ENCODE measurements around the gene JUND. TPM values are rescaled to one million over a fixed set of nuclear protein-coding genes. Genes with fewer than 3 reads are reported as not detected.

JUND gene
- total and polyA plus RNA-seq, 5 donors from 2014 or later, result 30.7 to 1,564 (median 71.7) TPM

DNA sequence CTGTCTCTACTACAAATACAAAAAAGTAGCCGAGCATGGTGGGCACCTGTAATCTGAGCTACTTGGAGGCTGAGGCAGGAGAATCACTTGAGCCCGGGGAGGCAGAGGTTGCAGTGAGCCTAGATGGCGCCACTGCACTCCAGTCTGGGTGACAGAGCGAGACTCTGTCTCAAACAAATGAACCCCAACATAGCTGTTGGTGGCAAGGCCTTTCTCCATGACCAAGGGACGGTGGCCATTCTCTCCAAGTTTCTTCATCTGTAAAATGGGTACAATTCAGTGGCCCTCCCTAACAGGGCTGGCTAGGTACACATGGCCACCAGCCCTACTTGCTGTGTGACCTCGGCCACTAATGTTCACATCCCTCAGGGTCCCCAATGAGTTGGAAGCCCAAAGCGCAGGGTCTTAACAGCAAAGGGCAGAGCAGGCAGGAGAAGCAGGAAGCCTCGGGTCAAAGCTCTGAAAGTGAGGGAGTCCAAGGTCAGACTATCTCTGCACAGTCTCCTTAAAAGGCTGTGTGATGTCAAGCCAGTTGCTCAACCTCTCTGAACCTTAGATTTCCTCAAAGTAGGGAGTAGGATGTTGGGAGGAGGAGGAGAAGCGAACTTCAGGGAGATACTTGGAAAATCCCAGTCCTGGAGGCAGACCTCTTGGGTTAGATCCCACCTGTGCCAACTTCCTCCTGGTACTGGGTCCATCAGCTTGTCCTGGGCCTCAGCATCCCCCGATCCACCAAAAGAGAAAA, 2.7 kb downstream of the JUND start:
- H3K27me3 ChIP-seq (ENCODE audit: control insufficient read depth, insufficient read depth, low read length), result no peaks in the 10 kb centered on the region
- peak overlapping the region; percentile 98 for H3K4me3 ChIP-seq (ENCODE audit: low read depth, low read length)
- H3K36me3 ChIP-seq (ENCODE audit: control insufficient read depth, insufficient read depth, low read length), result peaks cover 21% of the 10 kb centered on the region
- H3K4me1 ChIP-seq (ENCODE audit: control insufficient read depth, insufficient read depth, low read length, poor library complexity, severe bottlenecking), result peaks cover 55% of the 10 kb centered on the region
- H3K27ac ChIP-seq (ENCODE audit: insufficient read depth, low read length, poor library complexity, severe bottlenecking), result peak overlapping the region; percentile 98
- Mint-ChIP-seq H3K36me3 (peaks cover 13% of the 10 kb centered on the region), H3K9me3 (peaks cover 0 to 17% (median 0%) of the 10 kb centered on the region in 7 donors), H3K4me3 (peak overlapping the region; percentile 98 to 99 (median 99)), H3K27me3 (peaks cover 40% of the 10 kb centered on the region), H3K4me1 (peaks cover 6 to 62% (median 32%) of the 10 kb centered on the region in 4 donors), H3K27ac (peak overlapping the region; percentile 97 to 100 (median 99))
- no peaks in the 10 kb centered on the region for H3K9me3 ChIP-seq (ENCODE audit: control insufficient read depth in 2 of 2, low read length in 2 of 2)
- ATAC-seq (ENCODE audit: low read depth in 2 of 2) (no peak), DNase-seq (peak; percentile 44 to 72 (median 60))

DNA sequence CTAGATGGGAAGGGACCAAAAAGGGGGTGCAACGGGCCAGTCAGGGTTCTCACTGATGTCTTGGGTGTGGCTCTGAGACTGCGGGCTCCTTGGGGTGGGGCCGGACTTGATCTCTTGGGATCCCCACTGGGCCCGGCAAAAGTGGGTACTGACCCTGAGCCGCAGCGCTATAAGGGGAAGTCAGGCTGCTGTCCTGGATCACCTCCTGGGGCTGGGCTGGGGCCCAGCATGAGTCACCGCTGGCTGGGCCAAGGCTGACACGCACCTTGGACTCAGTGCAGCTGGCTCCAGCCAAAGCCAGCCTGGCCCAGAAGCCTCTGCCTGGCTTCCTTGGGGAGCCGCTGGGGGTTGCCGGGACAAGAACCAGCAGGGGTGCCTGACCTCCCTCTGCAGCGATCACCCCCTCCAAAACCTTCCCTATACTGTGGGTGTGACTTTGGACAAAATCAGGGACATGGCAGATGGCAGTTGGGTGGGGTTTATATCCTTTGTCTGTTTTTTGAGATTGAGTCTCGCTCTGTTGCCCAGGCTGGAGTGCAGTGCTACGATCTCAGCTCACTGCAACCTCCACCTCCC, 6.6 kb downstream of the JUND start:
- peak overlapping the region; percentile 19 for H3K4me3 ChIP-seq (ENCODE audit: low read depth, low read length)
- H3K27me3 ChIP-seq (ENCODE audit: control insufficient read depth, insufficient read depth, low read length), result no peaks in the 10 kb centered on the region
- H3K4me1 ChIP-seq (ENCODE audit: control insufficient read depth, insufficient read depth, low read length, poor library complexity, severe bottlenecking), result peaks cover 38% of the 10 kb centered on the region
- ATAC-seq (ENCODE audit: low read depth in 2 of 2) (no peak), DNase-seq (peak in 1 of 3 donors; percentile 62)
- Mint-ChIP-seq H3K27ac (peak overlapping the region in 2 of 3 donors; percentile 78 to 99), H3K27me3 (peaks cover 57% of the 10 kb centered on the region), H3K4me1 (peaks cover 6 to 60% (median 28%) of the 10 kb centered on the region in 4 donors), H3K4me3 (peak overlapping the region; percentile 57 to 98 (median 68)), H3K9me3 (peaks cover 0 to 23% (median 0%) of the 10 kb centered on the region in 7 donors), H3K36me3 (peaks cover 13% of the 10 kb centered on the region)
- peaks cover 21% of the 10 kb centered on the region for H3K36me3 ChIP-seq (ENCODE audit: control insufficient read depth, insufficient read depth, low read length)
- no peak overlapping the region for H3K27ac ChIP-seq (ENCODE audit: insufficient read depth, low read length, poor library complexity, severe bottlenecking)
- no peaks in the 10 kb centered on the region for H3K9me3 ChIP-seq (ENCODE audit: control insufficient read depth in 2 of 2, low read length in 2 of 2)

DNA sequence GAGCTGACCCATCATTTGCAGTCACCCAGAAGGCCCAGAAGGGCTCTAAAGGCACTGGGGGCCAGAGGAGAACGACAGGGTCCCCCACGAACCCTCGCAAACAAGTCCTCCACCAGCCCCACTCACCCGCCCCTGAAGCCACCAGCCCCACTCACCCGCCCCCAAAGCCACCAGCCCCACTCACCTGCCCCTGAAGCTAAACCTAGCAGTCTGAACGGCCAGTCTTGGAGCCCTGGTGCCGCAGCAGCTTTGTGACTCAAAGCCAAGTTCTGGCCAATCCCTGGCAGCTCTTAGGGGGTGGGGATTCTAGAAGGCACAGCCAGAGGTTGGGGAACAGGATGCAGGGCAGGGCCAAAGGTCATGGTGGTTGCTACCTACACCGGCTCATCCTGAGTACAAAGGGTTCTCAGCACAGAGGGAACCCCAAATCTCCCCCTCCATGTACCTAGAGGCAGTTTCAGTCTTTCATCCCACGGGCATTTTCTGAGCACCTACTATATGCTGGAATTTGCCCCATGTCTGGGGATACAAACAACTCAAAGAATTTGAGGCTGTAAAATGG, 7.1 kb downstream of the JUND start, which contains the start of gene IQCN:
IQCN (minus strand) TSS at position 234 of the 562 bp plus-strand sequence. CDS start 4,974 bp downstream, outside the sequence.
- Mint-ChIP-seq H3K27ac (peak within 1 kb of the TSS in 2 of 3 donors; percentile 78 to 99), H3K9me3 (peaks cover 0 to 22% (median 0%) of the 10 kb centered on the region in 7 donors), H3K4me3 (peak within 1 kb of the TSS; percentile 59 to 98 (median 68)), H3K27me3 (peaks cover 51% of the 10 kb centered on the region), H3K36me3 (peaks cover 11% of the 10 kb centered on the region), H3K4me1 (peaks cover 2 to 57% (median 25%) of the 10 kb centered on the region in 4 donors)
- Histone ChIP-seq H3K27ac (ENCODE audit: insufficient read depth, low read length, poor library complexity, severe bottlenecking) (no peak within 1 kb of the TSS), H3K36me3 (ENCODE audit: control insufficient read depth, insufficient read depth, low read length) (peaks cover 21% of the 10 kb centered on the region), H3K4me3 (ENCODE audit: low read depth, low read length) (peak within 1 kb of the TSS; percentile 19), H3K27me3 (ENCODE audit: control insufficient read depth, insufficient read depth, low read length) (no peaks in the 10 kb centered on the region), H3K4me1 (ENCODE audit: control insufficient read depth, insufficient read depth, low read length, poor library complexity, severe bottlenecking) (peaks cover 35% of the 10 kb centered on the region), H3K9me3 (ENCODE audit: control insufficient read depth in 2 of 2, low read length in 2 of 2) (no peaks in the 10 kb centered on the region)
- peak in 1 of 2 donors; percentile 30 for ATAC-seq (ENCODE audit: low read depth in 2 of 2)
- peak; percentile 37 to 69 (median 54) for DNase-seq

DNA sequence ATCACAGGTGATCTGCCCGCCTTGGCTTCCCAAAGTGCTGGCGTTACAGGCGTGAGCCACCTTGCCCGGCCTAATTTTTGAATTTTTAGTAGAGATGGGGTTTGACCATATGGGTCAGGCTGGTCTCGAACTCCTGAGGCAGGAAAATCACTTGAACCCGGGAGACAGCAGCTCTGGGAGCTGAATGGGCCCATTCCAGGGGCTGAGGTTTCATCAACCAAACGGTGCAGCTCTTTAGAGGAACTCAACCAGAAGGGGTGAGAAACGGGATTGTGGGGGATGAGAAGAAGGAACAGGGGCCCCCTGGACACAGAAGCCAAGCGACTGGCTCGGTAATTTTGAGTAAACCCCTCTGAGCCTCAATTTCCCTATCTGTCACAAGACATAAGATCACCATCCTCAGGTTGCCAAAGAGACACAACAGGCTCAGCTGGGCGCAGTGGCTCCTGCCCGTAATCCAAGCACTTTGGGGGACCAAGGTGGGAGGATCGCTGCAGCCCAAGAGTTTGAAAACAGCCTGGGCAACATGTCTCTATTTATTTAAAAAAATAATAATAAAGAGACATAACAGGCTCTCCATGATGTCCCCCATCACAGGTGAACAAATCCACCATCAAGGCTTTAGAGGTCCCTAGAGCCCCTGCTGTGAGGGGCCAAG, 7.7 kb downstream of the JUND start:
- Mint-ChIP-seq H3K9me3 (peaks cover 0 to 21% (median 0%) of the 10 kb centered on the region in 7 donors), H3K27me3 (peaks cover 49% of the 10 kb centered on the region), H3K27ac (peak overlapping the region in 2 of 3 donors; percentile 78 to 86), H3K4me1 (peaks cover 0 to 54% (median 22%) of the 10 kb centered on the region in 4 donors), H3K4me3 (peak overlapping the region; percentile 49 to 98 (median 59)), H3K36me3 (peaks cover 5% of the 10 kb centered on the region)
- peaks cover 19% of the 10 kb centered on the region for H3K36me3 ChIP-seq (ENCODE audit: control insufficient read depth, insufficient read depth, low read length)
- no peaks in the 10 kb centered on the region for H3K27me3 ChIP-seq (ENCODE audit: control insufficient read depth, insufficient read depth, low read length)
- H3K4me1 ChIP-seq (ENCODE audit: control insufficient read depth, insufficient read depth, low read length, poor library complexity, severe bottlenecking), result peaks cover 29% of the 10 kb centered on the region
- H3K9me3 ChIP-seq (ENCODE audit: control insufficient read depth in 2 of 2, low read length in 2 of 2), result no peaks in the 10 kb centered on the region
- ATAC-seq (ENCODE audit: low read depth in 2 of 2) (no peak), DNase-seq (peak in 1 of 3 donors; percentile 47)
- H3K4me3 ChIP-seq (ENCODE audit: low read depth, low read length), result no peak overlapping the region
- H3K27ac ChIP-seq (ENCODE audit: insufficient read depth, low read length, poor library complexity, severe bottlenecking), result no peak overlapping the region

DNA sequence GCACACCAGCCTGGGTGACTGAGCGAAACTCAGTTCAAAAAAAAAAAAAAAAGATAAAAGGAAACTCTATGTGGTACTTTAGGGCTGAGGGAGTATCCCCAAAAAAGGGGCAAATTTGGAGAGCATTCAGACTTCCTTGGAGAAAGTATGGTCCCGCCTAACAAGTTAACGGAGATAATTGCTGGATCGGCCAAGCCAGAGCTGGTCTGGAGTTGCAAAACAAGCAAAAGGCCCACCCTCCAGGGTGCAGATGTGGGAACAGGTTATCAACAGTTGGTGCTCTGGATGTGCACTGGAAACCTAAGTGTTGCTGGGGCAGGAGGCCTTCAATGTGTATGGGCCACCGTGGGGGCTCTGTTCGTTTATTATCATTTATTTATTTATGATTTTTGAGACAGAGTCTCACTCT, 10.0 kb downstream of the JUND start:
- H3K27me3 Mint-ChIP-seq, result peaks cover 31% of the 10 kb centered on the region
- H3K27ac Mint-ChIP-seq, result peak overlapping the region in 2 of 3 donors; percentile 65 to 86

DNA sequence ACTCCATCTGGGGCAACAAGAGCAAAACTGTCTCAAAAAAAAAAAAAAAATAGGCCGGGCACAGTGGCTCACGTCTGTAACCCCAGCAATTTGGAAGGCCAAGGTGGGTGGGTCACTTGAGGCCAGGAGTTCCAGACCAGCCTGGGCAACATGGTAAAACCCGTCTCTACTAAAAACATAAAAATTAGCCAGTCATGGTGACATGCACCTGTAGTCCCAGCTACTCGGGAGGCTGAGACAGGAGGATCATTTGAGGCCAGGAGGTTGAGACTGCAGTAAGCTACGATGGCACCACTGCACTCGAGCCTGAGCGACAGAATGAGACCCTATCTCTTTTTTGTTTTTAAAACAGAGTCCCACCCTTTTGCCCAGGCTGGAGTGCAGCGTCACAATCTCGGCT, 11.1 kb downstream of the JUND start:
- H3K27ac Mint-ChIP-seq, result peak overlapping the region in 1 of 3 donors; percentile 23
- no peaks in the 10 kb centered on the region for H3K27me3 ChIP-seq (ENCODE audit: control insufficient read depth, insufficient read depth, low read length)
- H3K9me3 Mint-ChIP-seq, result peaks cover 0 to 18% (median 0%) of the 10 kb centered on the region in 7 donors
- peaks cover 28% of the 10 kb centered on the region for H3K27me3 Mint-ChIP-seq
- no peaks in the 10 kb centered on the region for H3K9me3 ChIP-seq (ENCODE audit: control insufficient read depth in 2 of 2, low read length in 2 of 2)
- H3K4me3 ChIP-seq (ENCODE audit: low read depth, low read length), result no peak overlapping the region
- H3K4me1 Mint-ChIP-seq, result peaks cover 0 to 32% (median 12%) of the 10 kb centered on the region in 4 donors
- H3K4me1 ChIP-seq (ENCODE audit: control insufficient read depth, insufficient read depth, low read length, poor library complexity, severe bottlenecking), result peaks cover 11% of the 10 kb centered on the region
- peak overlapping the region in 2 of 4 donors; percentile 74 to 98 for H3K4me3 Mint-ChIP-seq
- H3K27ac ChIP-seq (ENCODE audit: insufficient read depth, low read length, poor library complexity, severe bottlenecking), result no peak overlapping the region
- H3K36me3 ChIP-seq (ENCODE audit: control insufficient read depth, insufficient read depth, low read length), result peaks cover 24% of the 10 kb centered on the region
- DNase-seq (peak in 1 of 3 donors; percentile 49), ATAC-seq (ENCODE audit: low read depth in 2 of 2) (no peak)
- H3K36me3 Mint-ChIP-seq, result peaks cover 16% of the 10 kb centered on the region

More for the DNA sequence above, 10.0 kb downstream of the JUND start:
- peaks cover 0 to 18% (median 0%) of the 10 kb centered on the region in 7 donors for H3K9me3 Mint-ChIP-seq
- peak in 1 of 3 donors; percentile 69 for DNase-seq
- Histone ChIP-seq H3K4me3 (ENCODE audit: low read depth, low read length) (no peak overlapping the region), H3K27me3 (ENCODE audit: control insufficient read depth, insufficient read depth, low read length) (no peaks in the 10 kb centered on the region), H3K27ac (ENCODE audit: insufficient read depth, low read length, poor library complexity, severe bottlenecking) (no peak overlapping the region), H3K36me3 (ENCODE audit: control insufficient read depth, insufficient read depth, low read length) (peaks cover 22% of the 10 kb centered on the region), H3K9me3 (ENCODE audit: control insufficient read depth in 2 of 2, low read length in 2 of 2) (no peaks in the 10 kb centered on the region), H3K4me1 (ENCODE audit: control insufficient read depth, insufficient read depth, low read length, poor library complexity, severe bottlenecking) (peaks cover 19% of the 10 kb centered on the region)
- no peak for ATAC-seq (ENCODE audit: low read depth in 2 of 2)
- peaks cover 0 to 37% (median 15%) of the 10 kb centered on the region in 4 donors for H3K4me1 Mint-ChIP-seq
- H3K4me3 Mint-ChIP-seq, result peak overlapping the region; percentile 29 to 98 (median 60)
- H3K36me3 Mint-ChIP-seq, result peaks cover 10% of the 10 kb centered on the region
